Measurements from ENCODE around the gene ROPN1B.
A peak's percentile ranks its signal among the peaks of the same experiment; 100 is the strongest.
"Not testable (repeated sequence)": the region's sequence is repeated elsewhere in the genome, so short reads cannot be mapped to it uniquely, and the experiment has no call there.

The ROPN1B gene

GRCh38 chr3:125968701-125969592 lies at the start of gene ROPN1B:
TSS of gene ROPN1B (plus strand) at chr3:125969178. CDS start at chr3:125972055, 2,877 bp downstream.
- not testable (repeated sequence) for DNase-seq

DNA sequence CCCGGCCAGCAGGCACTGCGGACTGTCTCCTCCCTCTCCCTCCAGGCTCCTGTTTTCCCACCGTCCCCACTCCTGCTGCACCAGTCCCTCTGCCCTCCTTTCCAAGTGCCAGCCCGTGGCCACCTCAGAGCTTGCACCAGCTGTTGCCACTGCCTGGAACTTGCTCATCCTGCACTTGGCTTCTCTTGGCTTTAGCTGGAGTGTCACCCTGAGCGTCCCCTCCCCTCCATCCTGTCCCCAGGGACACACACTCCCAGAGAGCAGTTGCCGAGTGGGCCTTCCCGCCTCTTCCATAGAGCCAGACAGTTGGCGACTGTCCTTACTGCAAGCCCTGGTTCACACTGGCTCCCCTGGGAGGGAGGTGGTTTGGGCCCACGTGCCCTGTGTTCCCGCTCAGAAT lies 48.8 kb upstream of the ROPN1B start:
- DNase-seq = not testable (repeated sequence)

DNA sequence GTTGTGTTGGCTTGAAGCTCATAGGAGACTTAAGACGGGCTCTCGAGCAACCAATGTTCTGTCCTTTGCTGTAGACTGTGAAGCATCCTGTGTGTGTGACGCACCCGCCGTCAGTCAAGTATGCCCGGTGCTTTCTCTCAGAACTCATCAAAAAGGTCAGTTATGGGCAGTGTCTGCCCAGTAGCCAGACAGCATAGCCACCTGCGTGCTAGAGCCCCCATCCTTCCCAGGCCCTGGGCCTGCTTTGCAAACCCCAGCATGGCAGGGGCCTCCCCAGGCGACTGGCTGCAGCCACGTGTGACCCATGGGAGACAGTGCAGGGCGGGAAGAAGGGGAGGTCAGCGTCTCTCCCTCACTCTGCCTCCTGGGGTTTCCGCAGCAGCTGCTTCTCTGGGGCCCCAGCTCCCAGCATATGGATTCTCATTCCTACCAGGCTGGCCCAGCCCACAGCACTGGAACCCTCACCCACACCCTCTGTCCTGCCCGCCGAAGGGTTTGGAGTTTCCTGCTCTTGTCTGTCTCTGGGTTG lies 48.2 kb upstream of the ROPN1B start:
- not testable (repeated sequence) for DNase-seq

- DNase-seq = peak; percentile 56 to 59
Measured at GRCh38 chr3:125921712-125922111, 47.3 kb upstream of the ROPN1B start.

- not testable (repeated sequence) for DNase-seq
Measured at GRCh38 chr3:125923324-125924115, 45.5 kb upstream of the ROPN1B start.

DNA sequence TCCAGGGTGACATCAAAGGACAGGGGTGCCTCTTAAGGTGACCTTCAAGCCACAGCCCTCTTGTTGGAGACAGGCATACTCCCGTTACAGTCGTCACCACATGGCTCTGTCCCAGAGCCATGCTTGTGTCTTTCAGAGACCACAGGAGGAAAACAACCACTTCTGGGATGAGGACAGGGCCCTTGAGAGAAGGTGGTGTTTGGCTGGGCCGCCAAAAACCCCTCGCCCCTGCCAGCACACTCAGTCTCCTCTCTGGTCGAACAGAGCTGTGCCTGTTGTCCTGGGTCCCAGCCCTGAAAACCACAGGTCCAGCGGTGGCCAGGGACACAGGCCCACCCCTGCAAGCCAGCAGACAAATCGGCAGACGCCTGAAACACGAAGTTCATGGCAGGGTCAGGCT lies 44.7 kb upstream of the ROPN1B start:
- not testable (repeated sequence) for DNase-seq

- not testable (repeated sequence) for DNase-seq
Measured at GRCh38 chr3:125925727-125926126, 43.3 kb upstream of the ROPN1B start.

DNA sequence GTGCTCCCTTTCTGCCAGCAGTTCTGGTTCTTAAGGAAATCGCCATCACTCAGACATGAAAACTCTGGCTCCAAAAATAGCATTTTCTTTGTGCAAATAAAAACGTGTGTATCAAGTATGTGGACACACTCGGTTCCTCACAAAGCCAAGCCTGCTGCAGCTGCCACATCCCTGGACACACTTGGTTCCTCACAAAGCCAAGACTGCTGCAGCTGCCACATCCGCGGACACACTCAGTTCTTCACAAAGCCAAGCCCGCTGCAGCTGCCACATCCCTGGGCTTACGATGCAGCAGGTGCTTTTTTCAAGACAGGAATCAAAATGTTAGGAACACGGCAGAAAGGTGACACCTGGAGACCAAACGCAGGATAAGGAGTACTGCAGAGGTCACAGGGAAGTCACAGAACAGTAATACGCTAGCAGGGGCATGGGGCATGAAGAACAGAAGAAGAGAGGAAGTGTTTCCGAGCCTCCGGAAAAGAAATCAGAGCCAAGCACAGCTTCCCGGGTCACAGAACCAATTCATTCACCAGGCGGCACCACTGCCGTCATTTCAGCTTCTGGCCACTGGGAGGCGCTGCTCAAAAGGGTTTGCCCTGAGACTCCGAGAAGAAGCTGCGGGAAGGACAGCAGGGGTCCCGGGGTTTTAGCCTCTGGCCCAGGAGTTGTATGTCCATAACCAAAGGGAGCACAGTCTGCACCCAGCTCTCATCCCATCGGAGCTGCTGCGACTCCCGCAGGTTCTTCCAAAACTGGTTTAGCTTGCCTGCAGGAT lies 40.0 kb upstream of the ROPN1B start:
- DNase-seq = peak; percentile 73 to 78

GRCh38 chr3:125929765-125930164 lies 39.2 kb upstream of the ROPN1B start:
- not testable (repeated sequence) for DNase-seq

DNA sequence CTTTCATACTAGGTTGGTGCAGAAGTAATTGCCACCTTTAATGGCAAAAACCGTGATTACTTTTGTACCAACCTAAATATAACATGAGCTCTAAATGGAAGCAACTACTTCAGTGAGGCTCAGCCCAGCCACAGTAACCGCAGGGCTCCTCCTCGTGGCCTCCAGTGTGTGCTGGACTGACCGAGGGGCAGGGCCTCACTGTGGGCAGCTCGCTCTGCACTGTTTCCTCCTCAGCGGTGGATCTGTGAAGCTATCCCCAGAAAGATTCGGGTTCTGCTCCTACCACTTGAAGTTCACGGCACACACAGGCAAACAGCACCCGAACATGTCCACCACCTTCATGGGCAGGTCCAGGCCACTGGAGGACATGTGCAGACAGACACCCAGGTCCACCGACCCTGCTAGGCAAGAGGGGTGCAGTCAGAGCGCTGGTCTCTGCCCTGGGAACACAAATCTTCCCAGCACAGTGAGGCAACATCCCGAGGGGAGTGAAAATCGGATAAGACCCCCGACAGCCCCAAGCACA lies 37.6 kb upstream of the ROPN1B start:
- not testable (repeated sequence) for DNase-seq

- not testable (repeated sequence) for DNase-seq
Measured at GRCh38 chr3:125933397-125934173, 35.4 kb upstream of the ROPN1B start.

DNA sequence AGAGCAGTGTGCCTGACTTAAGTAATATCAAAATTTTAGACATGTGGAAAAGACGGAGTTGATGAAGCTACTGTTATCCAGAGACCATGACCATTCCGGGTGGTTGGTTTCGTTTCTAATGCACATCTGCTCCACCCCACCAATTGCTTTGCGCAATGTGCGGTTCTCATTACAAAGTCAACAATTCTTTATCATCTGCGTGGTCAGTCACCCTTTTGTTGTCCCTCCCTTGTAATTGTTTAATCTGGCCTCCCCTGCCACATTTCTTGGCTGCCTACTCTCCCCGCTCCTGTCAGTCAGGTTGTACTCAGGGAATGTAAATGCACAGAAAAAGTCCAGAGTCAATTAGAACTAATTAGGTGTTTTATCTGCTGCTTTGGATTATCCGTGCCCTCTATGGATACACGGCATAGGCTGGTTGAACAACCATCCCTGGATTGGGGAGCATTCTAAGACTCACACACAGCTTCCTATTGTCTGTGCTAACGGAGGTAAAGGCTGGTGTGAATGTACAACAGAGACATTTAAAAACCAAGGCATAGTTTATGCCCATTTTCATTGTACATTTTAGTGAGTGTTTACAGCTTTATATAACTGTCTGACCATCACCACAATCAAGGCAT lies 33.6 kb upstream of the ROPN1B start:
- not testable (repeated sequence) for DNase-seq

DNA sequence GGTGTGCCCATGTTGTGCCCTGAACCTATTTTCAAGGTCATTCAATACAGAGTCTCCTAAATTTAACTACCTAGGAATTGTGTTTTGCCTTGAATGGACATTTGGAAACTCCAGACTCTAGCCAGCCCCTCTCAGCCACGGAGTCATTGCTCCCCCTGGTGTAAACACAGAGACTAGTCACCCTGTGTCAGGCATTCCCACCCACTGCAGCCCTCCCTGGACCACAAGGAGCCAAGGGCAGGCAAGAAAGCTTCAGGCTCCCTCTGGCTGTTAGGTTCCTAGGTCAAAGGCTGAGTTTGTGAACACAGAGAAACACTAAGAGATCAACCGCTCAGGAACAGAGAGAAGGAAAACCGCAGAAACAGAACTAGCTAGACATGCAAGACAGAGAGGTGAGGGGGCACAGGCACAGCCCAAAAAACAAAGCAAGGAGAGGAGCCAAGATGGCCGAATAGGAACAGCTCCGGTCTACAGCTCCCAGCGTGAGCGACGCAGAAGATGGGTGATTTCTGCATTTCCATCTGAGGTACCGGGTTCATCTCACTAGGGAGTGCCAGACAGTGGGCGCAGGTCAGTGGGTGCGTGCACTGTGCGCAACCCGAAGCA lies 32.7 kb upstream of the ROPN1B start:
- not testable (repeated sequence) for DNase-seq

GRCh38 chr3:125936891-125937290 lies 32.1 kb upstream of the ROPN1B start:
- not testable (repeated sequence) for DNase-seq

DNA sequence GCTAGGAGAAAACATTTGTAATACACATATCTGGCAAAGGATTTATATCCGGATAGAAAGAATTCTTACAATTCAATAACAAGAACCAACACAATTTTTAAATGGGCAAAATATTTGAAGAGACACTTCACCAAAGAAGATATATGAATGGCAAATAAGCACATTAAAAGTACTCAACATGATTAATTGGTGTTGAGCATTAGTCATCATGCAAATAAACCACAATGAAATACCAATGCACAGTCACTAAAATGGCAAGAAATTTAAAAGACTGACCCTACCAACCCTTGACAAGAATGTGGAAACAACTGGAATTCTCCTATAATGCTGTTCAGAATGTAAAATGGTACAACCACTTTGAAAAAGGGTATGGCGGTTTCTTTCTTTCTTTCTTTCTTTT lies 21.2 kb upstream of the ROPN1B start:
- DNase-seq = not testable (repeated sequence)

GRCh38 chr3:125948901-125949300 lies 20.1 kb upstream of the ROPN1B start:
- DNase-seq = not testable (repeated sequence)

DNA sequence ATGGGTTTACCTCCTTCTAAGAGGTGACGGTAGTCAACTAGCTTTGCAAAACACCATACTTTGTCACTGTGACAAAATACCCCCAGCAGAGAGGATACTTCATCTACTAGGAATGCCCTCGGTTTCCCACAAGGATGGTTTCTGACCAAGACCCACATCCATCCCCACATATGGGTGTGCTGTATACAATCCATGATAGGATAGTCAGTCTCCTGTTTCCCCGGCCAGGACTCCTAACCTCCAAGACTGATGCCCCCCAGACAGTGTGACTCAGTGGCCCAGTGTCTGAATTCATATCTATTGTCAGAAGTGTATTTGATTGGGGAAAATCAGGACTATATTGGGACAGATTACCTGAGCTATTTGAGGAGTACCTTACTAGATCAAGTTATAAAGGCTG lies 17.8 kb upstream of the ROPN1B start:
- not testable (repeated sequence) for DNase-seq

GRCh38 chr3:125957020-125957419 lies 12.0 kb upstream of the ROPN1B start:
- not testable (repeated sequence) for DNase-seq

DNA sequence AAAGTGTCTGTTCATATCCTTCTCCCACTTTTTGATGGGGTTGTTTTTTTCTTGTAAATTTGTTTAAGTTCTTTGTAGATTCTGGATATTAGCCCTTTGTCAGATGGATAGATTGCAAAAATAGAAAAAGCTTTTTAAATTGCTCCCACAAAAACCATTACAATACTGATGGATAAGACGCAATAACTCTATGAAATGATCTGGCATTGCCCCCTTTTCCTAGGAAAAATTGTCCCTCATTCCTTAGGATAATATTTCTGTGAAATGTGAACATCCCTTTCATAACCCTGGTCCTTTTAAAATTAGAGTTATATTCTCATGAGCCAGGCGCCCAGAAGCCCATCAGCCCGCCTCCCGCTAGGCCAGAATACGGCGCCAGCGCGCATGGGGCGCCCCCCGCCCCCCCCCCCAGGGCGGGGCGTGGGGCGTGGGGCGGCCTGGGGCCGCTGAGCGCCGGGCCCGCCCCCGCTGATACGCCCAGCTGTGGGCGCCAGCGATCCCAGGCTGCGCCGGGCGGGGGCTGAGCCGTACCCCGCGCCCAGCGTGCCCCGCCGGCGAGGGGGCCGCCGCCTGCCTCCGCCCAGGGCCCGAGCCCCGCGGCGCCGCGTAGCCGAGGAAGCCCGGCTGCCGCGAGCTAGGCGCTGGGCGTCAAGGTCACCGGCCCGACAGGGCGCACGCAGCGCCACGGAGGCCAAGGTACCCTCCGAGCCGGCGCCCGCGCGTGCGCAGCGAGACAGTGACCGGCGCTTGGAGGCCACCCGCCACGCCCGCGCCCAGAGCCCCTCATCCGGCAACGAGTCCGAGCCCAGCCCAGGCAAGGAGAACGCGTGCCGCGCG lies 11.1 kb upstream of the ROPN1B start:
- DNase-seq = no peak
